GM12878 (cell line): ENCODE results near the gene SORCS1. TPM values are rescaled to one million over a fixed set of nuclear protein-coding genes. Genes with fewer than 3 reads are reported as not detected.

Source experiments
- ATAC-seq: fragments of 200-7000 bp; cut with Tn5 transposase; 3 replicates; pipeline ENCODE4 v1.9.1; 2020; ENCODE audit warnings: mild to moderate bottlenecking, moderate library complexity
- BruUV-seq: library from RNA; stranded (reverse); fragments of 400-500 nt; replicated peaks from 2 replicates; lab custom pipeline; 2021; lab: Mats Ljungman, UMichigan
- CTCF ChIA-PET: fragments of 300-600 bp; sonication (Branson Sonifier 250); formaldehyde crosslinking; extraction: SDS; loops from one replicate; lab custom pipeline; 2021; ENCODE audit warnings: inconsistent platforms; lab: Yijun Ruan, JAX
- POLR2A ChIA-PET: fragments of 350-600 bp; formaldehyde crosslinking; extraction: SDS; loops from one replicate; lab custom pipeline; 2021; ENCODE audit warnings: inconsistent platforms; lab: Charles Lee
- RAD21 ChIA-PET: fragments of 300-600 bp; sonication (Branson Sonifier 250); formaldehyde crosslinking; loops from one replicate; lab custom pipeline; 2023; ENCODE audit warnings: antibody characterized with exemption; ENCODE audit not compliant: unreplicated experiment; lab: Charles Lee
- SMC1A ChIA-PET: fragments of 300-600 bp; sonication (Branson Sonifier 250); formaldehyde crosslinking; loops from one replicate; lab custom pipeline; 2023; ENCODE audit not compliant: unreplicated experiment, uncharacterized antibody; lab: Charles Lee
- DNase-seq: peaks from one replicate; pipeline ENCODE4 v3.0.0-alpha.2; 2011; ENCODE audit warnings: low read depth, low spot score
- FAIRE-seq: peaks from 3 replicates; lab custom pipeline; 2011; peaks lifted over from hg19 to GRCh38; lab: Jason Lieb, UNC
- H2AFZ ChIP-seq: 2 replicates; pipeline ENCODE4 v1.6.0; 2011; ENCODE audit warnings: low read depth, low read length, control low read depth; ENCODE audit not compliant: control insufficient read depth
- H3K27ac ChIP-seq: 2 replicates; pipeline ENCODE4 v1.5.1; 2011; ENCODE audit warnings: control low read depth; ENCODE audit not compliant: control insufficient read depth, insufficient read depth
- H3K27me3 ChIP-seq, 2 experiments: replicated peaks in 1 of 2; 2 replicates each; pipeline versions ENCODE4 v1.6.0 to v1.6.1; 2011; ENCODE audit warnings: low read length in 1 of 2; ENCODE audit not compliant: control insufficient read depth in 2 of 2, insufficient read depth in 2 of 2
- H3K36me3 ChIP-seq, 2 experiments: 2 replicates each; pipeline ENCODE4 v1.5.1; 2011; ENCODE audit warnings: low read length in 1 of 2; ENCODE audit not compliant: control insufficient read depth in 2 of 2, insufficient read depth in 2 of 2
- H3K4me1 ChIP-seq: 2 replicates; pipeline ENCODE4 v1.6.1; 2011; ENCODE audit warnings: mild to moderate bottlenecking, low read length, moderate library complexity, mixed read lengths; ENCODE audit not compliant: control insufficient read depth, insufficient read depth
- H3K4me2 ChIP-seq: 2 replicates; pipeline ENCODE4 v1.6.0; 2011; ENCODE audit warnings: control low read depth; ENCODE audit not compliant: control insufficient read depth, insufficient read depth
- H3K4me3 ChIP-seq: fragments of 200-600 bp; sonication (generic); 2 replicates; pipeline ENCODE4 v1.5.1; 2016
- H3K79me2 ChIP-seq: 2 replicates; pipeline ENCODE4 v1.6.0; 2011; ENCODE audit warnings: low read length; ENCODE audit not compliant: control insufficient read depth, insufficient read depth
- H3K9ac ChIP-seq: 2 replicates; pipeline ENCODE4 v1.8.0; 2011; ENCODE audit warnings: low read length, control low read depth, mixed read lengths; ENCODE audit not compliant: control insufficient read depth, insufficient read depth
- H3K9me3 ChIP-seq: replicated peaks from 3 replicates; pipeline ENCODE4 v1.5.1; 2011; ENCODE audit warnings: mild to moderate bottlenecking, low read length; ENCODE audit not compliant: control insufficient read depth, insufficient read depth
- H4K20me1 ChIP-seq: 2 replicates; pipeline ENCODE4 v1.6.0; 2011; ENCODE audit not compliant: control insufficient read depth, insufficient read depth
- CHD4 ChIP-seq: fragments of 200-600 bp; sonication (generic); IDR thresholded peaks from 2 replicates; pipeline ENCODE4 v1.6.1; 2016; ENCODE audit warnings: mild to moderate bottlenecking
- MEF2A ChIP-seq: IDR thresholded peaks from 2 replicates; pipeline ENCODE4 v1.6.1; 2011; ENCODE audit warnings: low read depth, mild to moderate bottlenecking, low read length, moderate library complexity; ENCODE audit not compliant: insufficient read depth
- SKIL ChIP-seq: fragments of 450-650 bp; IDR thresholded peaks from 2 replicates; pipeline ENCODE4 v1.6.1; 2017; ENCODE audit warnings: mild to moderate bottlenecking, low read depth, inconsistent platforms; ENCODE audit not compliant: poor library complexity, severe bottlenecking
- SP1 ChIP-seq: IDR thresholded peaks from one replicate; pipeline ENCODE4 v1.6.1; 2011; ENCODE audit warnings: low read depth, low read length
- WGBS: methylation state at CpG from one replicate; pipeline ENCODE4 v1.1.6; 2016; ENCODE audit warnings: low lambda C conversion rate; ENCODE audit not compliant: insufficient replicate concordance, insufficient coverage; ENCODE audit errors: missing lambda C conversion rate; 5-methylcytosine and 5-hydroxymethylcytosine counted together
- in situ Hi-C: fragments of 300-500 bp; cut with MboI; formaldehyde crosslinking; loops from 9 replicates; pipeline ENCODE4 v1.14.3; 2018; ENCODE audit warnings: mixed read lengths
- intact Hi-C: fragments of 100-400 bp; cut with micrococcal nuclease; formaldehyde crosslinking; loops from one replicate; pipeline ENCODE4 v1.14.2; 2022; ENCODE audit not compliant: unreplicated experiment
- polyA plus RNA-seq, 11 experiments: library from polyadenylated mRNA; depleted of rRNA in 4 of 11; unstranded in 6 of 11; stranded (reverse) in 5 of 11; fragments of >200 nt; fragmentation: Nextera tagmentation in 4 of 11; fragmentation: Illumina TruSeq in 1 of 11; extraction: Ambion mirVana in 4 of 11; extraction: Trizol in 1 of 11; gene quantifications; 1 replicate in 1 of 11; 2 replicates in 10 of 11; pipeline versions ENCODE4 v1.2.1 to v1.2.3, GENCODE V29; 2011 to 2016; ENCODE audit warnings: inconsistent platforms in 2 of 11, missing spikeins in 2 of 11, low read depth in 1 of 11
- total RNA-seq, 4 experiments: library from RNA; depleted of rRNA in 3 of 4; stranded (reverse); fragments of >200 nt in 3 of 4; fragmentation: Illumina TruSeq in 1 of 4; extraction: Trizol in 1 of 4; gene quantifications; 2 replicates each; pipeline versions ENCODE4 v1.2.1 to v1.2.3, GENCODE V29; 2013 to 2021
- TF ChIP-seq, protein P1 (sequence below): fragments of 450-650 bp; IDR thresholded peaks from 2 replicates; pipeline ENCODE4 v1.6.1; 2017; ENCODE audit warnings: antibody characterized with exemption, mild to moderate bottlenecking, moderate library complexity
- TF ChIP-seq, protein P2 (sequence below): IDR thresholded peaks from 2 replicates; pipeline ENCODE4 v1.6.1; 2012; ENCODE audit warnings: low read length, inconsistent platforms

The SORCS1 gene
- total and polyA plus RNA-seq, 10 of the 15 experiments (the other 5 are each of a cell fraction or from before 2014, with no cell fraction given): 0.02 to 9.6 (median 0.06) TPM; not detected in 3

- Histone ChIP-seq H4K20me1 (no peaks in the 10 kb centered on the region), H3K36me3 (no peaks in the 10 kb centered on the region), H3K4me1 (no peaks in the 10 kb centered on the region), H3K27me3 (no peaks in the 10 kb centered on the region), H2AFZ (no peak overlapping the region), H3K9me3 (no peaks in the 10 kb centered on the region), H3K27ac (no peak overlapping the region), H3K79me2 (no peaks in the 10 kb centered on the region), H3K4me3 (no peak overlapping the region), H3K4me2 (no peak overlapping the region), H3K9ac (no peak overlapping the region)
- WGBS: 22% methylated on average over 3 of the region's 3 CpGs
- RAD21 ChIA-PET: interaction anchor here (1.5 kb wide), 1 partner anchor 10 kb away, joined by 7 read pairs; no protein-coding TSS in a partner anchor
- ATAC-seq: peak; percentile 70
- no peak for FAIRE-seq
- no peak for TF ChIP-seq SKIL
- no peak for TF ChIP-seq MEF2A
- no peak for TF ChIP-seq CHD4
- TF ChIP-seq, protein P1, sequence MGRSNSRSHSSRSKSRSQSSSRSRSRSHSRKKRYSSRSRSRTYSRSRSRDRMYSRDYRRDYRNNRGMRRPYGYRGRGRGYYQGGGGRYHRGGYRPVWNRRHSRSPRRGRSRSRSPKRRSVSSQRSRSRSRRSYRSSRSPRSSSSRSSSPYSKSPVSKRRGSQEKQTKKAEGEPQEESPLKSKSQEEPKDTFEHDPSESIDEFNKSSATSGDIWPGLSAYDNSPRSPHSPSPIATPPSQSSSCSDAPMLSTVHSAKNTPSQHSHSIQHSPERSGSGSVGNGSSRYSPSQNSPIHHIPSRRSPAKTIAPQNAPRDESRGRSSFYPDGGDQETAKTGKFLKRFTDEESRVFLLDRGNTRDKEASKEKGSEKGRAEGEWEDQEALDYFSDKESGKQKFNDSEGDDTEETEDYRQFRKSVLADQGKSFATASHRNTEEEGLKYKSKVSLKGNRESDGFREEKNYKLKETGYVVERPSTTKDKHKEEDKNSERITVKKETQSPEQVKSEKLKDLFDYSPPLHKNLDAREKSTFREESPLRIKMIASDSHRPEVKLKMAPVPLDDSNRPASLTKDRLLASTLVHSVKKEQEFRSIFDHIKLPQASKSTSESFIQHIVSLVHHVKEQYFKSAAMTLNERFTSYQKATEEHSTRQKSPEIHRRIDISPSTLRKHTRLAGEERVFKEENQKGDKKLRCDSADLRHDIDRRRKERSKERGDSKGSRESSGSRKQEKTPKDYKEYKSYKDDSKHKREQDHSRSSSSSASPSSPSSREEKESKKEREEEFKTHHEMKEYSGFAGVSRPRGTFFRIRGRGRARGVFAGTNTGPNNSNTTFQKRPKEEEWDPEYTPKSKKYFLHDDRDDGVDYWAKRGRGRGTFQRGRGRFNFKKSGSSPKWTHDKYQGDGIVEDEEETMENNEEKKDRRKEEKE: no peak
- no peak for TF ChIP-seq SP1
- TF ChIP-seq, protein P2, sequence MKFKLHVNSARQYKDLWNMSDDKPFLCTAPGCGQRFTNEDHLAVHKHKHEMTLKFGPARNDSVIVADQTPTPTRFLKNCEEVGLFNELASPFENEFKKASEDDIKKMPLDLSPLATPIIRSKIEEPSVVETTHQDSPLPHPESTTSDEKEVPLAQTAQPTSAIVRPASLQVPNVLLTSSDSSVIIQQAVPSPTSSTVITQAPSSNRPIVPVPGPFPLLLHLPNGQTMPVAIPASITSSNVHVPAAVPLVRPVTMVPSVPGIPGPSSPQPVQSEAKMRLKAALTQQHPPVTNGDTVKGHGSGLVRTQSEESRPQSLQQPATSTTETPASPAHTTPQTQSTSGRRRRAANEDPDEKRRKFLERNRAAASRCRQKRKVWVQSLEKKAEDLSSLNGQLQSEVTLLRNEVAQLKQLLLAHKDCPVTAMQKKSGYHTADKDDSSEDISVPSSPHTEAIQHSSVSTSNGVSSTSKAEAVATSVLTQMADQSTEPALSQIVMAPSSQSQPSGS: no peak
- SMC1A ChIA-PET: interaction anchor here (1.0 to 1.6 kb wide), 5 partner anchors 9 to 32 kb away, joined by 3 to 9 read pairs (median 3); no protein-coding TSS in a partner anchor
- POLR2A ChIA-PET: no interaction called here
- no TSS peak for BruUV-seq
- intact Hi-C loops (no loop called here), in situ Hi-C loops (no loop called here)
- CTCF ChIA-PET: interaction anchor here (1.3 kb wide), 1 partner anchor 8 kb away, joined by 5 read pairs; no protein-coding TSS in a partner anchor
- no peak for DNase-seq
Observed at GRCh38 chr10:106661767-106662140, 502.8 kb downstream of the SORCS1 start.
